22Rv1 (cell line): Measurements from ENCODE around the gene SIK2.

Experiments
- CTCF ChIP-seq: fragments of 450-650 bp; IDR thresholded peaks from 2 replicates; pipeline ENCODE4 v1.5.1; 2017; ENCODE audit warnings: mild to moderate bottlenecking
- ZFX ChIP-seq: fragments of 450-650 bp; IDR thresholded peaks from 2 replicates; pipeline ENCODE4 v1.6.1; 2017; ENCODE audit warnings: antibody characterized with exemption, borderline replicate concordance

GRCh38 chr11:111592491-111592890, 9.8 kb upstream of the SIK2 start:
- TF ChIP-seq CTCF = no peak
- TF ChIP-seq ZFX = no peak
